Activated T-cell treated with anti-CD3 and anti-CD28 coated beads, Interleukin-2, amount 50 U/mL, for 24 hours (primary cell): Measurements from ENCODE around the gene NBAS.

Experiments used
- DNase-seq: peaks from one replicate; pipeline ENCODE4 v3.0.0-alpha.2; 2020
- H3K27ac Mint-ChIP-seq: 2 replicates; pipeline ENCODE4 v1.8.0; 2020; ENCODE audit warnings: mild to moderate bottlenecking, mixed read lengths
- H3K27me3 Mint-ChIP-seq: 2 replicates; pipeline ENCODE4 v1.8.0; 2020; ENCODE audit warnings: mixed read lengths
- H3K36me3 Mint-ChIP-seq: 2 replicates; pipeline ENCODE4 v1.8.0; 2020; ENCODE audit warnings: low read depth, mixed read lengths
- H3K4me1 Mint-ChIP-seq: 2 replicates; pipeline ENCODE4 v1.8.0; 2020; ENCODE audit warnings: low read depth, mixed read lengths
- H3K4me3 Mint-ChIP-seq: 2 replicates; pipeline ENCODE4 v1.8.0; 2020; ENCODE audit warnings: mild to moderate bottlenecking, moderate library complexity, mixed read lengths
- H3K9me3 Mint-ChIP-seq: 2 replicates; pipeline ENCODE4 v1.8.0; 2020; ENCODE audit warnings: mixed read lengths

The NBAS gene

GRCh38 chr2:15141211-15141610, 419.9 kb downstream of the NBAS start:
- Mint-ChIP-seq H3K27me3 (peaks cover 2% of the 10 kb centered on the region), H3K9me3 (peaks cover 6% of the 10 kb centered on the region), H3K4me3 (no peak overlapping the region), H3K4me1 (peaks cover 31% of the 10 kb centered on the region), H3K36me3 (no peaks in the 10 kb centered on the region), H3K27ac (peak overlapping the region; percentile 89)
- no peak for DNase-seq

DNA sequence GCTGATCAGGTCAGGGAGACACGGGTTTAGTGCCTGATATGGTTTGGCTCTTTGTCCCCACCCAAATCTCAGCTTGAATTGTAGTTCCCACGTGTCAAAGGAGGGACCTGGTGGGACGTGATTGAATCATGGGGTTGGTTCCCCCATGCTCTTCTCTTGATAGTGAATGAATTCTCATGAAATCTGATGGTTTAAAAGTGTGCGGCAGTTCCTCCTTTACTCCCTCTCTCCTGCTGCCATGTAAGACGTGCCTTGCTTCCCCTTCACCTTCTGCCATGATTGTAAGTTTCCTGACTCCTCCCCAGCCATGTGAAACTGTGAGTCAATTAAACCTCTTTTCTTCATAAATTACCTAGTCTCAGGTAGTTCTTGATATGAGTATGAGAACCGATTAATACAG, 424.5 kb downstream of the NBAS start:
- Mint-ChIP-seq H3K27ac (no peak overlapping the region), H3K36me3 (no peaks in the 10 kb centered on the region), H3K4me1 (peaks cover 8% of the 10 kb centered on the region), H3K9me3 (peaks cover 6% of the 10 kb centered on the region), H3K27me3 (peaks cover 2% of the 10 kb centered on the region), H3K4me3 (no peak overlapping the region)
- DNase-seq: no peak

DNA sequence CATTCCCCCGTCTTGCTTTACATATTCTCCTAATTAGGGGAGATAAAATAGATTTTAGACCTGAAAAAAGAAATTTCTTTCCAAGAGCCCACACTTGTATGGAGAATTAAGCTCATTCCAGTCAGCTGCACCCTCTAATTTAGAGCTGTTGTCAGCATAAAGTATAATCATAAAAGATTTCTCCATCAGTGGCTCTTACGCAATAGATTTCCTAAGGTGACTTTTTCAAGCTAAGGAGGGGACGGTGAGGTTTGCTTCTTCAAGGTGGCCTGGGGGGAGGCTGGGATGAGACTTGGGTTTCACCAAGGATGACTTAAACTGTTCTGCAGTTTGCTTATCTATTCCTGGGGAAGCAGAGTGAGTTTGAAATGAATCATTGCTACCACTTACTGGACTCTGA, 426.2 kb downstream of the NBAS start:
- peaks cover 5% of the 10 kb centered on the region for H3K9me3 Mint-ChIP-seq
- no peak overlapping the region for H3K27ac Mint-ChIP-seq
- no peaks in the 10 kb centered on the region for H3K36me3 Mint-ChIP-seq

GRCh38 chr2:15133461-15133860, 427.7 kb downstream of the NBAS start:
- H3K4me3 Mint-ChIP-seq: no peak overlapping the region
- no peaks in the 10 kb centered on the region for H3K4me1 Mint-ChIP-seq
- no peaks in the 10 kb centered on the region for H3K36me3 Mint-ChIP-seq
- no peak for DNase-seq
- peaks cover 2% of the 10 kb centered on the region for H3K27me3 Mint-ChIP-seq
- no peak overlapping the region for H3K27ac Mint-ChIP-seq
- H3K9me3 Mint-ChIP-seq: peaks cover 2% of the 10 kb centered on the region

More for the DNA sequence above, 426.2 kb downstream of the NBAS start:
- Mint-ChIP-seq H3K4me1 (no peaks in the 10 kb centered on the region), H3K4me3 (no peak overlapping the region), H3K27me3 (peaks cover 2% of the 10 kb centered on the region)
- DNase-seq: no peak

- no peak for DNase-seq
- Mint-ChIP-seq H3K9me3 (no peaks in the 10 kb centered on the region), H3K36me3 (no peaks in the 10 kb centered on the region), H3K4me3 (no peak overlapping the region), H3K27me3 (no peaks in the 10 kb centered on the region), H3K27ac (no peak overlapping the region), H3K4me1 (no peaks in the 10 kb centered on the region)
These were observed 432.3 kb downstream of the NBAS start for GRCh38 chr2:15128846-15129245.

GRCh38 chr2:15127876-15128275, 433.3 kb downstream of the NBAS start:
- Mint-ChIP-seq H3K4me1 (no peaks in the 10 kb centered on the region), H3K9me3 (no peaks in the 10 kb centered on the region)

GRCh38 chr2:15127301-15127700, 433.8 kb downstream of the NBAS start:
- DNase-seq: no peak
- H3K27ac Mint-ChIP-seq: no peak overlapping the region

More at GRCh38 chr2:15127876-15128275, 433.3 kb downstream of the NBAS start:
- Mint-ChIP-seq H3K36me3 (no peaks in the 10 kb centered on the region), H3K27ac (no peak overlapping the region), H3K4me3 (no peak overlapping the region), H3K27me3 (no peaks in the 10 kb centered on the region)
- no peak for DNase-seq

GRCh38 chr2:15126373-15126772, 434.8 kb downstream of the NBAS start:
- Mint-ChIP-seq H3K36me3 (no peaks in the 10 kb centered on the region), H3K9me3 (no peaks in the 10 kb centered on the region), H3K27me3 (no peaks in the 10 kb centered on the region), H3K4me3 (no peak overlapping the region), H3K27ac (no peak overlapping the region), H3K4me1 (no peaks in the 10 kb centered on the region)
- DNase-seq: no peak

More at GRCh38 chr2:15127301-15127700, 433.8 kb downstream of the NBAS start:
- no peaks in the 10 kb centered on the region for H3K36me3 Mint-ChIP-seq
- H3K9me3 Mint-ChIP-seq: no peaks in the 10 kb centered on the region
- H3K4me3 Mint-ChIP-seq: no peak overlapping the region
- no peaks in the 10 kb centered on the region for H3K27me3 Mint-ChIP-seq
- no peaks in the 10 kb centered on the region for H3K4me1 Mint-ChIP-seq

- Mint-ChIP-seq H3K27me3 (no peaks in the 10 kb centered on the region), H3K36me3 (no peaks in the 10 kb centered on the region), H3K4me3 (no peak overlapping the region), H3K9me3 (no peaks in the 10 kb centered on the region), H3K4me1 (peaks cover 3% of the 10 kb centered on the region), H3K27ac (no peak overlapping the region)
- DNase-seq: no peak
These were observed 438.2 kb downstream of the NBAS start for GRCh38 chr2:15122915-15123314.

GRCh38 chr2:15120631-15121030, 440.5 kb downstream of the NBAS start:
- Mint-ChIP-seq H3K9me3 (no peaks in the 10 kb centered on the region), H3K4me1 (peaks cover 3% of the 10 kb centered on the region), H3K4me3 (no peak overlapping the region), H3K27me3 (no peaks in the 10 kb centered on the region), H3K27ac (no peak overlapping the region), H3K36me3 (no peaks in the 10 kb centered on the region)
- no peak for DNase-seq

DNA sequence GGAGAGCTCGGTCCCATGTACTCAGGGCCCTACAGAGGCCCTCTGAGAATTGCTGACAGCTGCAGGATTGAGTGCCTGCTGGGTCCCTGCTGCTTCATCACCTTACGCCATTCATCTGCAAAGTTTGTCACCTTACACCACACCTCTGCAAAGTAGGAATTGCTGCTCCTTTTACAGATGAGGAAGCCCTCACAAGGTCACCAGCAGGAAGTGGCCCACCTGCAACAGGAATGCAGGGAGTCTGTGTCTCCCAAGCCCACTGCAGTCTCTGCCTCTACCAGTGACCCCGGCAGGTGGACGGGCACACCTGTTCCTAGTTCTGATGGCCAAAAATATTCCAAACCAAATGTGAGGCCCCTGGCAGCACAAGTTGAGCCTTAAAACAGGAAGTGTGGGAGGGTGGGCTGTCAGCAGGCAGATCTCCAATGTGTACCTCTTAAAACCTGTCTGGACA, 441.4 kb downstream of the NBAS start:
- H3K27me3 Mint-ChIP-seq: no peaks in the 10 kb centered on the region
- DNase-seq: no peak
- peaks cover 3% of the 10 kb centered on the region for H3K4me1 Mint-ChIP-seq
- H3K27ac Mint-ChIP-seq: no peak overlapping the region
- H3K36me3 Mint-ChIP-seq: no peaks in the 10 kb centered on the region
- no peak overlapping the region for H3K4me3 Mint-ChIP-seq
- no peaks in the 10 kb centered on the region for H3K9me3 Mint-ChIP-seq

- Mint-ChIP-seq H3K27me3 (no peaks in the 10 kb centered on the region), H3K9me3 (peaks cover 8% of the 10 kb centered on the region), H3K27ac (no peak overlapping the region), H3K36me3 (no peaks in the 10 kb centered on the region), H3K4me3 (no peak overlapping the region), H3K4me1 (peaks cover 3% of the 10 kb centered on the region)
- no peak for DNase-seq
These were observed 443.6 kb downstream of the NBAS start for GRCh38 chr2:15117409-15118050.
